Right lobe of liver (tissue), 6 donors: ENCODE measurements around the gene HECW1. TPM values are rescaled to one million over a fixed set of nuclear protein-coding genes. Genes with fewer than 3 reads are reported as not detected.

ENCODE experiments used
- ATAC-seq, 4 donors: fragments of 200-7000 bp; cut with Tn5 transposase; one replicate each; pipeline ENCODE4 v1.9.1; 2020; ENCODE audit warnings: mild to moderate bottlenecking in 4 of 4, moderate library complexity in 4 of 4
- DNase-seq, 3 donors: peaks; one replicate each; pipeline ENCODE4 v3.0.0-alpha.2; 2020
- H3K27ac ChIP-seq, 3 donors: fragments of 200-600 bp; one replicate each; pipeline ENCODE4 v1.8.0; 2022
- H3K27me3 ChIP-seq, 2 donors: fragments of 200-600 bp; one replicate each; pipeline ENCODE4 v1.8.0; 2022
- H3K36me3 ChIP-seq, 4 donors: fragments of 200-600 bp; sonication (generic) in 1 of 4; one replicate each; pipeline versions ENCODE4 v1.5.1 to v1.8.0; 2017 to 2022; ENCODE audit warnings: control low read depth in 1 of 4
- H3K4me1 ChIP-seq, 4 donors: fragments of 200-600 bp; sonication (generic) in 1 of 4; one replicate each; pipeline versions ENCODE4 v1.5.1 to v1.8.0; 2017 to 2022; ENCODE audit warnings: control low read depth in 1 of 4
- H3K4me3 ChIP-seq, 3 donors: fragments of 200-600 bp; one replicate each; pipeline ENCODE4 v1.8.0; 2022
- H3K9me3 ChIP-seq, 4 donors: fragments of 200-600 bp; sonication (generic) in 1 of 4; one replicate each; pipeline versions ENCODE4 v1.5.1 to v1.8.0; 2017 to 2022; ENCODE audit warnings: control low read depth in 1 of 4
- POLR2A ChIP-seq: fragments of 450-650 bp; IDR thresholded peaks from one replicate; pipeline ENCODE4 v1.6.1; 2017; ENCODE audit warnings: antibody characterized with exemption, mild to moderate bottlenecking
- WGBS: methylation state at CpG from one replicate; pipeline ENCODE4 v1.1.6; 2018; ENCODE audit warnings: low coverage, low lambda C conversion rate; ENCODE audit not compliant: insufficient coverage; ENCODE audit errors: missing lambda C conversion rate; 5-methylcytosine and 5-hydroxymethylcytosine counted together
- intact Hi-C, 2 donors: fragments of 100-400 bp; cut with DNase I; formaldehyde crosslinking; loops; one replicate each; pipeline versions ENCODE4 v1.11.2 to v1.14.1; 2022
- total RNA-seq, 6 experiments: library from RNA; depleted of rRNA in 2 of 6; stranded (reverse); fragments of >200 nt in 2 of 6; fragmentation: NEBNext Ultra II Directional in 3 of 6; extraction: Animal tissue kit (Norgen Biotek cat#: 25700) in 3 of 6; gene quantifications; one replicate each; pipeline versions ENCODE4 v1.1.0 to v1.2.4, GENCODE V29; 2016 to 2023
- TF ChIP-seq, protein P1 (sequence below), 4 donors: fragments of 200-600 bp in 3 of 4; fragments of 450-650 bp in 1 of 4; IDR thresholded peaks; one replicate each; pipeline versions ENCODE4 v1.5.1 to v1.8.0; 2016 to 2022; ENCODE audit warnings: antibody characterized with exemption in 4 of 4, mild to moderate bottlenecking in 2 of 4
- donor health status: DM: no; HTN: yes; CAD: no.
- donor health status: DM: no; HTN: no; CAD: no.
- donor health status: DM: no; HTN: no; CAD: no.
- donor health status: DM: no; HTN: yes; CAD: no.
- donor health status: DM: no; HTN: yes; CAD: no.

HECW1 gene
- total RNA-seq, 6 experiments from 2014 or later: 0.02 to 0.87 (median 0.09) TPM; not detected in 1

DNA sequence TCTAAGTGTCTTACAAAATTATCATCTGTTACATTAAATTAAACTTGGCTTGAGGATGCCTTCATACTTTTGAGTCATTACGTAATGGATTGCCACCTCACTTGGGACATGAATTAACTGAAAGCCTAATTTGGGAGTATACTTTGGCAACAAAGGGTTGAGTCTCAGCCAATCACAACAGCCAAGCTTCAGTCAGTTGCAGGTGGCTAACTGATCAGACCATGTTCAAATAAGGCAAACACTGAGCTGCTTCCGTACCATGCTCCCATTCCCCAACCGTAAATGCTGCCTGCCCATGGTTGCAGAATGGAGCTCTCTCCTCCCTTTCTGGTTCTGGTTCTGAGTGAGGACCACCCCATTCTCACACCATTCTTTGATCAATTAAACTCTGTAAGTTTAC lies 377.6 kb downstream of the HECW1 start:
- Histone ChIP-seq H3K27me3 (no peaks in the 10 kb centered on the region), H3K4me1 (peaks cover 0 to 38% (median 19%) of the 10 kb centered on the region in 4 donors), H3K27ac (peak overlapping the region in 2 of 3 donors; percentile 11 to 48), H3K4me3 (no peak overlapping the region), H3K36me3 (no peaks in the 10 kb centered on the region), H3K9me3 (no peaks in the 10 kb centered on the region)
- ATAC-seq: peak; percentile 21 to 59 (median 44)
- intact Hi-C loops: no loop called here
- WGBS: 20% methylated on average over 1 of the region's 3 CpGs
- TF ChIP-seq, protein P1, sequence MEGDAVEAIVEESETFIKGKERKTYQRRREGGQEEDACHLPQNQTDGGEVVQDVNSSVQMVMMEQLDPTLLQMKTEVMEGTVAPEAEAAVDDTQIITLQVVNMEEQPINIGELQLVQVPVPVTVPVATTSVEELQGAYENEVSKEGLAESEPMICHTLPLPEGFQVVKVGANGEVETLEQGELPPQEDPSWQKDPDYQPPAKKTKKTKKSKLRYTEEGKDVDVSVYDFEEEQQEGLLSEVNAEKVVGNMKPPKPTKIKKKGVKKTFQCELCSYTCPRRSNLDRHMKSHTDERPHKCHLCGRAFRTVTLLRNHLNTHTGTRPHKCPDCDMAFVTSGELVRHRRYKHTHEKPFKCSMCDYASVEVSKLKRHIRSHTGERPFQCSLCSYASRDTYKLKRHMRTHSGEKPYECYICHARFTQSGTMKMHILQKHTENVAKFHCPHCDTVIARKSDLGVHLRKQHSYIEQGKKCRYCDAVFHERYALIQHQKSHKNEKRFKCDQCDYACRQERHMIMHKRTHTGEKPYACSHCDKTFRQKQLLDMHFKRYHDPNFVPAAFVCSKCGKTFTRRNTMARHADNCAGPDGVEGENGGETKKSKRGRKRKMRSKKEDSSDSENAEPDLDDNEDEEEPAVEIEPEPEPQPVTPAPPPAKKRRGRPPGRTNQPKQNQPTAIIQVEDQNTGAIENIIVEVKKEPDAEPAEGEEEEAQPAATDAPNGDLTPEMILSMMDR (IDR thresholded peaks at IDR 0.05): no peak
- TF ChIP-seq POLR2A: no peak
- DNase-seq: no peak

DNA sequence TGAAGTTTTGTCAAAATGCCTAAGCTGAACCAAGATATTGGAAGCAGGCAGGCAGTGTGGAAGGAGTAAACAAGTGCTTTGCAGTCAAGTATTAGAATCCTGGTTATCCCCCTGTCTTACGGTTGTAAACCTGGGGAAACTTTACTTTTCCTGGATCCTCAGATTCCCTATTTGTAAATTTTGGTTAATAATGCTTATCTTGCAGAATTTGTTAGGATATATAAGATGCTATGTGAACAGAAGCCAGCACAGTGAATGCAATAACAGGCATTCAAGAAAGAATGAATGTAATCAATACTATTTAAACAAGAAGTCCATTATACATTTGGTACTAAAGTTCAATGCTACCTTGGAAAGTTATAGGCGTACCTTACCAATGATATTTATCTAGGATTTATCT lies 378.7 kb downstream of the HECW1 start:
- H3K9me3 ChIP-seq: no peaks in the 10 kb centered on the region
- no peak overlapping the region for H3K27ac ChIP-seq
- peaks cover 0 to 38% (median 19%) of the 10 kb centered on the region in 4 donors for H3K4me1 ChIP-seq
- whole genome bisulfite sequencing: 98% methylated on average over 2 of the region's 2 CpGs
- no peaks in the 10 kb centered on the region for H3K27me3 ChIP-seq
- TF ChIP-seq, protein P1 (IDR thresholded peaks at IDR 0.05): no peak
- no peak for TF ChIP-seq POLR2A
- H3K4me3 ChIP-seq: no peak overlapping the region
- no peak for ATAC-seq
- no peaks in the 10 kb centered on the region for H3K36me3 ChIP-seq
- intact Hi-C loops: no loop called here
- DNase-seq: no peak

DNA sequence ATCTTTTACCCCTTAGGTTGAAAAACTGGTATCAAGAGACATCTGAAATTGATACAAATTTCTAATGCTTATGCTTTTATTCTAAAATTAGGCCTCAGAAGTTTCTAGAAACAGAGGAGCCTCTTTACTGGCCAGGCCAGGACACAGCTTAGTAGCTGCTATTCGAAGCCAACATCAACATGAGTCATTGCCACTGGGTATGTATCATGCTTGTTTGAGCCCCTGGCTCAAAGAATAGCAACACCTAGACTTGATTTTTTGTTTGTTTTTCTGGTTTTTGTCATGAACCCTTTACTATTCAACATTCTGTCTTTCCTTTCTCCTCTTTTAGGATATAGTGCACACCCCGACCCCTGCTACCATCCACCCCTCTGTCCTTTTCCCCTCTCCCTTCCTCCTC lies 379.5 kb downstream of the HECW1 start:
- ATAC-seq (peak in 1 of 4 donors; percentile 81), DNase-seq (no peak)
- Histone ChIP-seq H3K36me3 (no peaks in the 10 kb centered on the region), H3K4me3 (no peak overlapping the region), H3K27ac (no peak overlapping the region), H3K9me3 (no peaks in the 10 kb centered on the region), H3K27me3 (no peaks in the 10 kb centered on the region), H3K4me1 (peaks cover 0 to 33% (median 15%) of the 10 kb centered on the region in 4 donors)
- 60% methylated on average over 2 of the region's 2 CpGs for WGBS
- TF ChIP-seq, protein P1 (IDR thresholded peaks at IDR 0.05): no peak
- no peak for TF ChIP-seq POLR2A
- intact Hi-C loops: no loop called here

DNA sequence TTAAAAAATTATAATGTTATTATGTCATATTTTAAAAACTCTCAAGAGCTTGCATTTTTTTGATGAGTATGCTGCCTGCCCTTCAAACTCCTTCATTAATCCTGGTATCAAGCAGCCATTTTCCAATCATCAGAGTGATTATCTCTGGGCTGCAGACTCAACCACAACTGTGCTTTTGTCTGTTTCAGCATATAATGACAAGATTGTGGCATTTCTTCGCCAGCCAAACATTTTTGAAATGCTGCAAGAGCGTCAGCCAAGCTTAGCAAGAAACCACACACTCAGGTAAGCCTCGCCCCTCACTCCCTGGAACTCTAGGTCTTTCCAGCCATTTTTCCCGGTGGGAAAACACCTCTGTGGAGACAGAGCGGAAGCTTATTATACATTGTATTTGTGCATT lies 380.4 kb downstream of the HECW1 start:
- WGBS: 94% methylated on average over 5 of the region's 5 CpGs
- DNase-seq (no peak), ATAC-seq (no peak)
- no peak overlapping the region for H3K4me3 ChIP-seq
- H3K36me3 ChIP-seq: no peaks in the 10 kb centered on the region
- peaks cover 0 to 24% (median 11%) of the 10 kb centered on the region in 4 donors for H3K4me1 ChIP-seq
- H3K27ac ChIP-seq: no peak overlapping the region
- no peaks in the 10 kb centered on the region for H3K27me3 ChIP-seq
- H3K9me3 ChIP-seq: no peaks in the 10 kb centered on the region
- intact Hi-C loops: no loop called here
- TF ChIP-seq, protein P1 (IDR thresholded peaks at IDR 0.05): no peak
- no peak for TF ChIP-seq POLR2A

DNA sequence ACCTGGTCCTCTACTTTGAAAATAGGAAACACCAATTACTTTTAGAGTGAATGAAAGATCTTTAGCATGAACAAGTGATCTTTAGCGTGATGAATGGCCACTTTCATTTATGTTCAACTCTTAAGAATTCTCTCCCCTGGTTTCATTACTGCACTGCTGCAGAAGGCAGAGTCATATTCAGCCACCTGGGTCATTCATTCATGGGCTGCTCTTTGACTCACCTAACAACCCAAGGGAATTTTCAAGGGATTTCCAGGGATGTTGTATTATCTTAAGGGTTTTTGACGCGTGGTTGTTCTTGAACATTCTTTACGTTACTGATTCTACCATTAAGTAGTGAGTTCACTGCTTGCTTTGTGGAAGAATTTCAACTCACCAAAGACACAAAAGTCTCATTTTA lies 383.1 kb downstream of the HECW1 start:
- H3K36me3 ChIP-seq: no peaks in the 10 kb centered on the region
- no peak for DNase-seq
- WGBS: 73% methylated on average over 4 of the region's 4 CpGs

More for the DNA sequence above, 383.1 kb downstream of the HECW1 start:
- no peak overlapping the region for H3K27ac ChIP-seq
- H3K4me1 ChIP-seq: no peaks in the 10 kb centered on the region
- H3K9me3 ChIP-seq: no peaks in the 10 kb centered on the region
- H3K27me3 ChIP-seq: no peaks in the 10 kb centered on the region
- TF ChIP-seq, protein P1 (IDR thresholded peaks at IDR 0.05): no peak
- TF ChIP-seq POLR2A: no peak
- H3K4me3 ChIP-seq: no peak overlapping the region
- intact Hi-C loops: no loop called here
- no peak for ATAC-seq
